Right kidney (tissue), 1 donor: ENCODE results near the gene MRTFB.

Source experiments
- DNase-seq: peaks from one replicate; pipeline ENCODE4 v3.0.0-alpha.2; 2016

The MRTFB gene

DNA sequence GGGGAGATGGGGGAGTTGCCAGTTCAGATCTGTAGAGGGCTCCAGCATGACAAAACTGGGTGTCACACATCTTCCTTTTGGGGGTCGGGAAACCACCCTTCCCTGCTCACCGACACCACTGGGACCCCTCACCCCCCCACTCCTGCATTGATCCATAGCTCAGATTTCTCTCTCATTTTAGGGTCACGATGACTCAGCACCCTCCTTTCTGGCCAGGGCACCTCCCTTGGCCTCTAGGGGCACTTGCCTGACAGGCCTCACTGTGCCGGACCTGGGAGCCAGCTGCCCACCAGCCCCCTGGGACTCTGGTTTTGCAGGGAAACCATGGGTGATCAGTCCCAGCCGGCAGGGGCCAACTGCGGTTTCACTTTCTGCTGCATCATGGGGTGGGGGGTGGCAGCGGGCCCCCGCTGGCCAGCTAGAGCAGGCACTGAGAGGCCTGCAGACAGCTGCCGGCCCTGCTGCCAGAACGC, 239.4 kb downstream of the MRTFB start:
- no peak for DNase-seq

DNA sequence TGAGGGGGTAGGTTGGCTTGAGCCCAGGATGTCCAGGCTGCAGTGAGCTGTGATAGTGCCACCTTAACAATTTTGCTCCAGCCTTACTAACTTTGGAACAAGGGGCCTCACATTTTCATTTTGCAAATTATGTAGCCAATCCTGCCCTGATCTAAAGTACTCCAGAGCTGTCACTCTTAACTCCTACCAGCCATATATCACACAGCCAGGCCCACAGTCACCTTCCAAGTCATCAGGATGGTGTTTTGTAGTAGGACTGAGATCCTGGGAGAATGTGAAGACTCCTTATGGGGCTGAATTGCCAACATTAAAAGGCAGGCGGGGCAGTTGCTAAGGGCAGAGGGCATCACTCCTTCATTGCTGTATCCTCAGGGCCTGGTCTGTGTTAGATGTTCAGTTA, 243.0 kb downstream of the MRTFB start:
- DNase-seq, result no peak

DNA sequence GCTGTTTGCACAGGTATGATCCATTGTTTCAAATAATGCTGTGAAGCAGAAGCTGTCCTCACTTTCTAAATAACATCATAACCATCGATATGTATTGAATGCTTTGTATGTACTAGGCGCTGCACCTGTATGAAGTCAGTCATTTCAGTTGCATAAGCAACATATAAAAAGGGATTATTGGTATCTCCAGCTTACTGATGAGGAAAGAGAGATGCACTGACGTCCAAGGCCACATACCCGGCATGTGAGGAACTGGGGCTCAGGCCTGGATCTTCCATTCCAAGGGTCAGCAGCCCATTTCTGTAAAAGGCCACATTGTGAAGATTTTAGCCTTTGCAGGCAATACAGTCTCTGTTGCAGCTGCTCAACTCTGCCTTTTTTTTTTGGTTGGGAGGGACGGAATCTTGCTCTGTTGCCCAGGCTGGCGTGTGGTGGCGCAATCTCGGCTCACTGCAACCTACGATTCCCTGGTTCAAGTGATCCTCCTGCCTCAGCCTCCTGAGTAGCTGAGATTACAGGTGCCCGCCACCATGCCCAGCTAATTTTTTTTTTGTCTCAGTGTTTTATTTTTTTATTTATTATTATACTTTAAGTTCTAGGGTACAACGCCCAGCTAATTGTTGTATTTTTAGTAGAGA, 244.7 kb downstream of the MRTFB start:
- DNase-seq, result no peak
